ENCODE results near the gene TNS3. TPM values are rescaled to one million over a fixed set of nuclear protein-coding genes. Genes with fewer than 3 reads are reported as not detected.

TNS3 gene
- total RNA-seq, 1 experiment from 2014 or later = 9.5 TPM

DNA sequence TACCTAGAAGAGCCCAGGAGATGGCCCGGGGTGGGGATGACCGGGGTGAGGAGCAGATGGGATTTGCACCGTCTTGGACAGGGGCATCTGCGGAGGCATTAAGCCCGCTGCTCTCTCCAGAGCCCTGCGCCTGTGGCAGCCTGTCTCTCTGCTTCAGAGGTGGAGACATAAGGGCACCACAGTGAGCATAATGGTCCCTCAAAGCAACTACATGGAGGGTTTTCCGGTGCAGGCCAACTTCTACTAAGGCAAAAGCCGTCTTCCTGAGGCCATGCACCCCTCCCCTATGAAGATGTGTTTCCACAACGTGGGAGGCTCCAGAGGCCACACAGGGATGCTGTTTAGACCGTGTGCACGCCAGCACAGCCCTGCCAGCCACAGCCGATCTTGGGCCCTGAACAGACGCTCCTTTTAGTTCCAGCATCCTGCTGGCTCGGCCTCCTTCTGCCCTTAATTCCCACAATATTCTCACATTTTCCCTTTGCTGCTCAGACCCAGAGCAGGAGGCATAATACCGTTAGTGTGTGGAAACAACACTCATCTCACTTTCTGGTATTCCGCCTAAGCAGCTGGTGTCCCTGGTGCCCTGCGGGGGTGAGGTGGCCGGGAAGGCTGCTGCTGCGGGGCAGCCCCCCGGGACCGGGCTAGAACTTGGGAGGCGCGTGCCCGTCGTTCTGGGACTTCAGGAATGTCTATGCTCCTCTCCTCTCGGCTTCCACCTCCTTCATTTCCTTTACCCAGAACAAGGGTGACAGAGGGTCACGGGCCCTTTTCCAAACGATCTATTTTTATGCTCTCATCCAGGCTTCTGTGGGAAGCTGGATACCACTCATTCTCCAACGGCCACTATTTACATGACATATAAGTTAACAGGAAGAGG lies 266.9 kb downstream of the TNS3 start:
- no peak overlapping the region for H4K8ac ChIP-seq (replicated peaks; ENCODE audit: insufficient read length, low read depth, low read length)
- H3K27me3 ChIP-seq (ENCODE audit: insufficient read depth, low read length) = no peaks in the 10 kb centered on the region
- no peak overlapping the region for H4K91ac ChIP-seq (ENCODE audit: insufficient read length, low read depth, low read length)
- H3K23me2 ChIP-seq (ENCODE audit: insufficient read length, low read depth, low read length, poor library complexity, severe bottlenecking) = no peaks in the 10 kb centered on the region
- no peak overlapping the region for H2AK5ac ChIP-seq (ENCODE audit: insufficient read length, low read length)
- no peaks in the 10 kb centered on the region for H3K79me1 ChIP-seq (ENCODE audit: insufficient read depth, low read depth, low read length, poor library complexity, severe bottlenecking)
- no CpG with 5 or more reads among the region's 29 CpGs for WGBS (ENCODE audit: extremely low coverage, insufficient read length, low lambda C conversion rate)
- TF ChIP-seq, protein P1, sequence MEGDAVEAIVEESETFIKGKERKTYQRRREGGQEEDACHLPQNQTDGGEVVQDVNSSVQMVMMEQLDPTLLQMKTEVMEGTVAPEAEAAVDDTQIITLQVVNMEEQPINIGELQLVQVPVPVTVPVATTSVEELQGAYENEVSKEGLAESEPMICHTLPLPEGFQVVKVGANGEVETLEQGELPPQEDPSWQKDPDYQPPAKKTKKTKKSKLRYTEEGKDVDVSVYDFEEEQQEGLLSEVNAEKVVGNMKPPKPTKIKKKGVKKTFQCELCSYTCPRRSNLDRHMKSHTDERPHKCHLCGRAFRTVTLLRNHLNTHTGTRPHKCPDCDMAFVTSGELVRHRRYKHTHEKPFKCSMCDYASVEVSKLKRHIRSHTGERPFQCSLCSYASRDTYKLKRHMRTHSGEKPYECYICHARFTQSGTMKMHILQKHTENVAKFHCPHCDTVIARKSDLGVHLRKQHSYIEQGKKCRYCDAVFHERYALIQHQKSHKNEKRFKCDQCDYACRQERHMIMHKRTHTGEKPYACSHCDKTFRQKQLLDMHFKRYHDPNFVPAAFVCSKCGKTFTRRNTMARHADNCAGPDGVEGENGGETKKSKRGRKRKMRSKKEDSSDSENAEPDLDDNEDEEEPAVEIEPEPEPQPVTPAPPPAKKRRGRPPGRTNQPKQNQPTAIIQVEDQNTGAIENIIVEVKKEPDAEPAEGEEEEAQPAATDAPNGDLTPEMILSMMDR (conservative IDR thresholded peaks at IDR 0.05) = no peak
- H3K9me3 ChIP-seq (ENCODE audit: control insufficient read depth, low read depth, low read length) = no peaks in the 10 kb centered on the region
- no peak overlapping the region for H2BK20ac ChIP-seq (ENCODE audit: low read depth, low read length, poor library complexity, severe bottlenecking)
- no peak overlapping the region for H3K27ac ChIP-seq (ENCODE audit: insufficient read length, low read depth, low read length)
- no peak overlapping the region for H3K23ac ChIP-seq (ENCODE audit: insufficient read length, low read depth, low read length)
- H2BK5ac ChIP-seq (ENCODE audit: insufficient read length, low read length) = no peak overlapping the region
- Mint-ChIP-seq H3K27ac (peak overlapping the region; percentile 44 to 90 (median 49); a peak in 6 of 7 replicates), H3K4me3 (peak overlapping the region in 1 of 2 experiments; percentile 6; a peak in 1 of 5 replicates), H3K27me3 (ENCODE audit: low read depth) (peaks cover 3% of the 10 kb centered on the region), H3K4me1 (peaks cover 23 to 25% of the 10 kb centered on the region in 2 experiments), H3K36me3 (ENCODE audit: insufficient read depth in 1 of 3, low read depth in 3 of 3) (peaks cover 0 to 2% (median 0%) of the 10 kb centered on the region in 3 experiments; a peak in 4 of 7 replicates), H3K9me3 (peaks cover 0 to 2% of the 10 kb centered on the region in 2 experiments; a peak in 3 of 5 replicates)
- no peak overlapping the region for H3K18ac ChIP-seq (ENCODE audit: insufficient read length, low read depth, low read length)
- H3T11ph ChIP-seq (ENCODE audit: low read length) = no peak overlapping the region
- H3K56ac ChIP-seq (ENCODE audit: insufficient read length, low read depth, low read length) = no peak overlapping the region
- H3K14ac ChIP-seq (ENCODE audit: insufficient read depth, low read length) = no peak overlapping the region
- no peak overlapping the region for H4K5ac ChIP-seq (ENCODE audit: insufficient read length, low read depth, low read length)
- H2BK12ac ChIP-seq (ENCODE audit: insufficient read length, low read depth, low read length) = no peak overlapping the region
- peaks cover 10% of the 10 kb centered on the region; the same call in 1 of the 2 replicates for H3K4me1 ChIP-seq (ENCODE audit: insufficient read depth, low read length)
- H3K4ac ChIP-seq (ENCODE audit: low read depth, low read length) = no peak overlapping the region
- H2BK15ac ChIP-seq (ENCODE audit: low read depth, low read length) = no peak overlapping the region
- H3K4me2 ChIP-seq (ENCODE audit: insufficient read depth, insufficient read length, low read length) = no peak overlapping the region
- H4K20me1 ChIP-seq (ENCODE audit: control insufficient read depth, insufficient read depth, insufficient read length) = peaks cover 3% of the 10 kb centered on the region
- no peak overlapping the region for H2AFZ ChIP-seq (ENCODE audit: low read length)
- DNase-seq = no peak
- no peak overlapping the region for H3K9ac ChIP-seq (ENCODE audit: extremely low read depth, insufficient read length, low read length)
- H3K79me2 ChIP-seq (ENCODE audit: insufficient read depth, low read length) = no peaks in the 10 kb centered on the region
- no peak overlapping the region for H2BK120ac ChIP-seq (ENCODE audit: low read depth, low read length, poor library complexity, severe bottlenecking)
